Hepatocyte (in vitro differentiated cells): ENCODE results near the gene GRIK4. TPM values are rescaled to one million over a fixed set of nuclear protein-coding genes. Genes with fewer than 3 reads are reported as not detected.

ENCODE experiments used
- DNase-seq: peaks from one replicate; pipeline ENCODE4 v3.0.0-alpha.2; 2016; ENCODE audit warnings: low spot score
- H2AFZ ChIP-seq: fragments of 200-600 bp; sonication (generic); 2 replicates; pipeline ENCODE4 v1.6.0; 2016; ENCODE audit warnings: antibody characterized with exemption, mild to moderate bottlenecking
- H3K27ac ChIP-seq: fragments of 200-600 bp; sonication (generic); 2 replicates; pipeline ENCODE4 v1.5.1; 2016; ENCODE audit warnings: mild to moderate bottlenecking
- H3K27me3 ChIP-seq: fragments of 200-600 bp; sonication (generic); 2 replicates; pipeline ENCODE4 v1.6.1; 2016
- H3K36me3 ChIP-seq: fragments of 200-600 bp; sonication (generic); replicated peaks from 2 replicates; pipeline ENCODE4 v1.5.1; 2016; ENCODE audit warnings: low read depth; ENCODE audit not compliant: insufficient read depth
- H3K4me1 ChIP-seq: fragments of 200-600 bp; sonication (generic); 2 replicates; pipeline ENCODE4 v1.5.1; 2016; ENCODE audit warnings: mild to moderate bottlenecking, moderate library complexity; ENCODE audit not compliant: insufficient read depth
- H3K4me2 ChIP-seq: fragments of 200-600 bp; sonication (generic); 2 replicates; pipeline ENCODE4 v1.6.0; 2016
- H3K4me3 ChIP-seq: fragments of 200-600 bp; sonication (generic); 2 replicates; pipeline ENCODE4 v1.5.1; 2016; ENCODE audit warnings: mild to moderate bottlenecking
- H3K79me2 ChIP-seq: fragments of 200-600 bp; sonication (generic); 2 replicates; pipeline ENCODE4 v1.6.0; 2017; ENCODE audit warnings: mild to moderate bottlenecking
- H3K9me2 ChIP-seq: fragments of 200-600 bp; sonication (generic); replicated peaks from 2 replicates; pipeline ENCODE4 v1.6.0; 2017; ENCODE audit warnings: mild to moderate bottlenecking; ENCODE audit not compliant: insufficient read depth
- H3K9me3 ChIP-seq: fragments of 200-600 bp; sonication (generic); 2 replicates; pipeline ENCODE4 v1.5.1; 2016; ENCODE audit warnings: low read depth, mild to moderate bottlenecking
- H4K20me1 ChIP-seq: fragments of 200-600 bp; sonication (generic); 2 replicates; pipeline ENCODE4 v1.6.0; 2016; ENCODE audit warnings: mild to moderate bottlenecking; ENCODE audit not compliant: insufficient read depth, poor library complexity, severe bottlenecking
- CTCF ChIP-seq: fragments of 200-600 bp; sonication (generic); IDR thresholded peaks from 2 replicates; pipeline ENCODE4 v1.5.1; 2016; ENCODE audit warnings: antibody characterized with exemption, mild to moderate bottlenecking; ENCODE audit not compliant: poor library complexity
- EZH2 ChIP-seq: fragments of 200-600 bp; sonication (generic); IDR thresholded peaks from 2 replicates; pipeline ENCODE4 v1.6.1; 2016; ENCODE audit warnings: antibody characterized with exemption, mild to moderate bottlenecking, borderline replicate concordance
- EZH2phosphoT487 ChIP-seq: fragments of 200-600 bp; sonication (generic); IDR thresholded peaks from one replicate; pipeline ENCODE4 v1.6.1; 2018; ENCODE audit warnings: antibody characterized with exemption, mild to moderate bottlenecking, low read depth, moderate library complexity; ENCODE audit not compliant: unreplicated experiment, severe bottlenecking
- WGBS: methylation state at CpG from one replicate; pipeline ENCODE4 v1.1.6; 2016; ENCODE audit warnings: low lambda C conversion rate; ENCODE audit errors: missing lambda C conversion rate; 5-methylcytosine and 5-hydroxymethylcytosine counted together
- polyA plus RNA-seq: library from polyadenylated mRNA; unstranded; fragments of >200 nt; fragmentation: Nextera tagmentation; extraction: Ambion mirVana; gene quantifications from 2 replicates; pipeline ENCODE4 v1.2.1, GENCODE V29; 2016
- total RNA-seq: library from RNA; depleted of rRNA; stranded (reverse); fragments of >200 nt; gene quantifications from 2 replicates; pipeline ENCODE4 v1.2.3, GENCODE V29; 2014

GRIK4 gene
- total and polyA plus RNA-seq, 2 experiments from 2014 or later: 1.5 to 2.3 TPM

DNA sequence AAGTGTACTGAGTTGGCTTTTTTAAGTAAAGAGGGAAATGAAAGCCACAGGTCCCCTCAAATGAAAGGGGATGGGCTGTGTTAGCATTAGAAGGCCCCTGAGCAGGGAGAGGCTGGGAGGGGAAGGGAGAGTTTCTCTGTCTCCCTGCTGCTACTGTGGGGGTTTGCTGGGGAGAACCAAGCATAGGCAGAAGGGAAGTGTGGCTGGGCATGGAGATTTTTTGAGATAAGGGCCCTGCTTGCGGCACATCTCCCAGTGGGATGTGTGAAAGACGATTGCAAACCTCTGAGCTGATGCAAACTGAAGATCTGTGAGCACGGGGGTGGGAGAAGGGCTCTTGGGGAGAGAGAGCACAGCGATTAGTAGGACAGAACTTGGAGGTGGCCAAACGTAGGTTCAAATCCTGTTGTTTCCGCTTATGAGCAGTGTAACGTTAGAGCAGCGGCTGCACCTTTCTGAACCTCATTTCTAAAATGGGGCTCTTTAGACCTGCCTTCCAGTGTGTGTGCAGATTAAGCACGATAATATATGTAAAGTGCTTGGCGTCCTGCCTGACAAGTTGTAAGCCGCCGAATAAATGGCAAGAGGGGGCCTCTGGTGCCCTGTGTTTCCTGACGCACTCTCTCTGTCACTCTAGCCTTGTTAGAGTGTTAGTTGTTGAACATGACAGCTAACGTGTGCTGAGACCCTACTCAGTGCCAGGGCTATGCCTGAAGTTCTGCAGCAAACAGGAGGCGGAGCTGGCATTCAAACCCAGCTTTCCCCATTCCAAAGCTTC lies 122.3 kb downstream of the GRIK4 start:
- no peak overlapping the region for H3K27ac ChIP-seq
- H3K9me3 ChIP-seq: no peaks in the 10 kb centered on the region
- no peaks in the 10 kb centered on the region for H3K27me3 ChIP-seq
- WGBS: 77% methylated on average over 15 of the region's 15 CpGs
- H3K4me1 ChIP-seq: no peaks in the 10 kb centered on the region
- no peaks in the 10 kb centered on the region for H3K9me2 ChIP-seq
- DNase-seq: no peak
- TF ChIP-seq EZH2: no peak
- TF ChIP-seq CTCF: no peak
- TF ChIP-seq EZH2phosphoT487: no peak
- H2AFZ ChIP-seq: no peak overlapping the region
- no peaks in the 10 kb centered on the region for H4K20me1 ChIP-seq
- no peaks in the 10 kb centered on the region for H3K36me3 ChIP-seq
- H3K79me2 ChIP-seq: no peaks in the 10 kb centered on the region
- no peak overlapping the region for H3K4me2 ChIP-seq
- H3K4me3 ChIP-seq: no peak overlapping the region

GRCh38 chr11:120634706-120635105 lies 123.2 kb downstream of the GRIK4 start:
- H3K27ac ChIP-seq: no peak overlapping the region
- no peaks in the 10 kb centered on the region for H4K20me1 ChIP-seq
- no peaks in the 10 kb centered on the region for H3K9me2 ChIP-seq
- H3K4me2 ChIP-seq: no peak overlapping the region
- H3K4me1 ChIP-seq: no peaks in the 10 kb centered on the region
- H3K27me3 ChIP-seq: no peaks in the 10 kb centered on the region
- H3K9me3 ChIP-seq: no peaks in the 10 kb centered on the region
- no peak overlapping the region for H3K4me3 ChIP-seq
- no peak overlapping the region for H2AFZ ChIP-seq
- 91% methylated on average over 13 of the region's 13 CpGs for WGBS
- no peaks in the 10 kb centered on the region for H3K36me3 ChIP-seq
- TF ChIP-seq EZH2: no peak
- no peak for TF ChIP-seq EZH2phosphoT487
- no peak for TF ChIP-seq CTCF
- DNase-seq: no peak
- no peaks in the 10 kb centered on the region for H3K79me2 ChIP-seq

DNA sequence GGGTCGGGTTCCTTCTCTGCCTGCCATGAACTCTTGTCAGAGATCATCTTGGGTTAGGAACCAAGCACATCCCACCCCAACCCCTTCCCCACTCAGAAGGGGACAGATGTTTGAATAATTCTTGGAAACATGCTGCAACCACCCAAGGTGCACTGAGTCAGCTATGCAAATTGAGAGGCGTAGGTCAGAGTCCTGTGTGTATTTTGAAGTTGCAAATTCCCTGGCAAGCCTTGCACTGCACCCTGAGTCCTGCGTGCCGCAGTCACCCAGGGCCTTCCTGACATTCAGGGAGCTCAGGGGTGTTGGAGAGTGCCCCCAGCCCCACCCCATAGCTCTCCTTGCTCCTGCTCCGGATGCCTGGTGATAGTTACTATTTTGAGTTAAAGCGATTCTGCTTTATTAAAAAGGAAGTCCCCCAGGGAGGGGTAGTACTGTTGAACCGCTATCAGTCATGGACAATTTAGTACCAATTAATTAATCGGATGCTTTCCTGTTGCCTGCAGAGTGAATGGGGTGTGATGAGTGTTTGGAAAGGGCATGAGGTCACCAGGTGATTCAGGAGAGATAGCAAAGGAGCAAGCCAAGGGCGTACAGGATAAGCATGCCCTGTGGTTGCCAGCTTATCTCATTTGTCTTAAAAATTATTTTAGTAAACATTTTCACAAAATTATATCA lies 123.7 kb downstream of the GRIK4 start:
- 77% methylated on average over 9 of the region's 9 CpGs for WGBS
- TF ChIP-seq CTCF (no peak), EZH2 (no peak), EZH2phosphoT487 (no peak)
- H3K27me3 ChIP-seq: peaks cover 4% of the 10 kb centered on the region
- H3K4me2 ChIP-seq: no peak overlapping the region
- no peaks in the 10 kb centered on the region for H4K20me1 ChIP-seq
- no peak overlapping the region for H3K4me3 ChIP-seq
- H3K9me2 ChIP-seq: no peaks in the 10 kb centered on the region
- H3K27ac ChIP-seq: no peak overlapping the region
- no peaks in the 10 kb centered on the region for H3K36me3 ChIP-seq
- no peaks in the 10 kb centered on the region for H3K4me1 ChIP-seq
- no peak for DNase-seq
- H2AFZ ChIP-seq: no peak overlapping the region
- no peaks in the 10 kb centered on the region for H3K9me3 ChIP-seq
- no peaks in the 10 kb centered on the region for H3K79me2 ChIP-seq
